Measurements from ENCODE around the gene FLAD1. TPM values are rescaled to one million over a fixed set of nuclear protein-coding genes. Genes with fewer than 3 reads are reported as not detected.

Gene FLAD1
- total and polyA plus RNA-seq, 2 donors (not counting 3 experiments of a cell fraction or from before 2014, with no cell fraction given) = 42.2 to 59.1 TPM

DNA sequence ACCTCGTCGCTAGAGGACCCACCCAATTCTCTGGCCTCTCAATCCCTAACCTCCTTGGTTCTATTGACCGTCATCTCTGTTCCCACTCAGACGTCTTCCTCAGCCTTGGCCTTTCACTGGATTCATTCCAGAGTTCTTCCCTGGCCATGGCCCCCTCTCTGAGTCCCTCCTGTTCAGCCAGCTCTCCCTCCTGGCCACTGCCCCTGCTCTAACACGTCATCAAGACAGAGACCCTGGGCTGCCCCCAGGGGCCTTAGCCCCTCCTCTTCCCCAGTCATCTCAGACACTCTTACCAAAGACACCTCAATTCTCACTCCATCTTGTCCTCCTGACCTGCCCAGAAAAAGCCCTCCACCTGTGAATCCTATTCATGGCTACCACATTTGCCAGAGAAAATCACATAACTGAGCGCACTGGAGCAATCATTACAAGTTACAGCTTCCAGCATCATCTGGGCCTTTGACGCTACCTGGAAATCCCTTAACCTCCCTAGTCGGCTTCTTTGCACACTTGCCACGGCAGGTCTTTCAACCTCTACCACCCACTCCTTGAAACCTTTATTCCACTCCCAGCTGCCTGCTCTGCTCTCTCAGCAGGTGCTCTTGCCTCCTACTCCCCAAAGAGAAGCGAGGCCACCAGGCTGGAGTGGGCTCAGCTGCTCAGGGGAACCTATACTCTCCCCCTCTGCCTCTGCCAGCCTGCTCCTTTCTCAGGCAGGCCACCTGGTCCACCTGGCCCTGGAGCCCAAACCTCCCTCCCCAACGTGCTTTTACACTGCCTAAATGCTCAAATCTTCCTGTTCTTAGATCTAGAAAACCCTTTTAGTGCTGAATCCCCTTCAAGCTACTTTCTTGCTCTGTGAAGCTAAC is 36.5 kb downstream of the FLAD1 start:
- no peak overlapping the region for H3K4me2 ChIP-seq (ENCODE audit: insufficient read depth, low read length)
- dilution Hi-C loops (cut with MboI; ENCODE audit: extremely low pct_ligation_motif_present, low sequenced_read_pairs) (no loop called here), intact Hi-C loops (cut with micrococcal nuclease) (loop anchor here (5.0 kb wide), 1 partner anchor 462 kb away; the partner anchor contains the start of gene UBE2Q1)
- H3K79me2 ChIP-seq (ENCODE audit: control insufficient read depth, insufficient read depth, low read length) = no peaks in the 10 kb centered on the region
- ChIA-PET POLR2A (interaction anchor here (0.6 kb wide), 1 partner anchor 9 kb away, joined by 6 read pairs; no protein-coding TSS in a partner anchor), CTCF (interaction anchor here (1.1 to 2.4 kb wide), 8 partner anchors 19 to 460 kb away, joined by 3 to 16 read pairs (median 4); partner anchors contain the start of genes LENEP and PMVK)
- peaks cover 0 to 18% of the 10 kb centered on the region in 2 experiments for H3K36me3 ChIP-seq (ENCODE audit: control insufficient read depth in 2 of 2, extremely low read depth in 1 of 2, insufficient read depth in 2 of 2, low read length in 2 of 2)
- H4K20me1 ChIP-seq (replicated peaks; ENCODE audit: control insufficient read depth, extremely low read depth, insufficient read depth, low read length) = no peaks in the 10 kb centered on the region
- H3K4me3 ChIP-seq (replicated peaks in 1 of 3; ENCODE audit: insufficient read depth in 1 of 3, low read depth in 1 of 3, low read length in 3 of 3) = no peak overlapping the region
- H3K9ac ChIP-seq (replicated peaks; ENCODE audit: extremely low read depth, insufficient read depth, low read length) = no peak overlapping the region
- no peaks in the 10 kb centered on the region for H3K9me3 ChIP-seq (replicated peaks; ENCODE audit: control insufficient read depth, insufficient read depth, low read length)
- H3K27ac ChIP-seq (ENCODE audit: insufficient read depth, low read depth, low read length) = no peak overlapping the region
- no peak for FAIRE-seq
- no TSS peak for BruUV-seq (replicated peaks)
- peaks cover 9% of the 10 kb centered on the region for H3K4me1 ChIP-seq (ENCODE audit: control insufficient read depth, extremely low read depth, insufficient read depth, low read length)
- H3K9me1 ChIP-seq (replicated peaks; ENCODE audit: control insufficient read depth, extremely low read depth, insufficient read depth, low read length) = no peaks in the 10 kb centered on the region
- no peak overlapping the region for H2AFZ ChIP-seq (ENCODE audit: low read depth, low read length)
- no peaks in the 10 kb centered on the region for H3K27me3 ChIP-seq (ENCODE audit: control insufficient read depth in 2 of 2, insufficient read depth in 2 of 2, low read length in 2 of 2)
- TF ChIP-seq FOS (IDR thresholded peaks at IDR 0.05; ENCODE audit: borderline replicate concordance, insufficient read depth, low read length) (no peak), POLR2AphosphoS5 (IDR thresholded peaks at IDR 0.05; ENCODE audit: insufficient read depth, low read depth, low read length) (no peak), MYC (IDR thresholded peaks at IDR 0.05; ENCODE audit: low read depth, low read length) (no peak), EZH2 (IDR thresholded peaks at IDR 0.05; ENCODE audit: borderline replicate concordance, low read depth, low read length, severe bottlenecking) (no peak), POLR2A (IDR thresholded peaks at IDR 0.05; ENCODE audit: low read depth, low read length) (no peak)
- TF ChIP-seq, protein P1, sequence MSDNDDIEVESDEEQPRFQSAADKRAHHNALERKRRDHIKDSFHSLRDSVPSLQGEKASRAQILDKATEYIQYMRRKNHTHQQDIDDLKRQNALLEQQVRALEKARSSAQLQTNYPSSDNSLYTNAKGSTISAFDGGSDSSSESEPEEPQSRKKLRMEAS (IDR thresholded peaks at IDR 0.05; ENCODE audit: insufficient read depth, insufficient read length) = no peak
- no peak for DNase-seq (ENCODE audit: low read depth, low spot score)
